ENCODE results near the gene CACNA1E.

The CACNA1E gene

DNA sequence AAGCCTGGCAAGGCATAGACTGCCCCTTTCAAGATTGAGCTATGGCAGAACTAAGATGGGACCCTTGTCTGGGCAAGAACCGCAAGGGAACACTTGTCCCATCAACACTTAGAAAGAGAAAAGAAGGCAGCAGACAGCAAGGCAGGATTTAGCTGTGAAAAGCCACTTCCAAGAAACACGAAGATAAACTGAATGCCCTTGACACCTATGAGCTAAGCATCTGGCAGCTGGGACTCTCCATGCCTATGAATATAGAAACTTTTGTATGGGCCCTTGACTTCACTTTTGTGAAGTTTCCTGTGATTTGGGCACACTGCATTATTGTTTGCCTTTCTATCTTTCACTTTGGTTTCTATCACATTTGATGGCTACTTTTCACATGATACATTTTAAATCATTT is 24.9 kb upstream of the CACNA1E start:
- in situ Hi-C loops (cut with HindIII; ENCODE audit: low pct_unique_long_range_greater_than_20kb, low sequenced_read_pairs): no loop called here
- DNase-seq (ENCODE audit: low read depth in 1 of 2, low spot score in 1 of 2): no peak
- TF ChIP-seq JUND (IDR thresholded peaks at IDR 0.05; ENCODE audit: low read depth): no peak

DNA sequence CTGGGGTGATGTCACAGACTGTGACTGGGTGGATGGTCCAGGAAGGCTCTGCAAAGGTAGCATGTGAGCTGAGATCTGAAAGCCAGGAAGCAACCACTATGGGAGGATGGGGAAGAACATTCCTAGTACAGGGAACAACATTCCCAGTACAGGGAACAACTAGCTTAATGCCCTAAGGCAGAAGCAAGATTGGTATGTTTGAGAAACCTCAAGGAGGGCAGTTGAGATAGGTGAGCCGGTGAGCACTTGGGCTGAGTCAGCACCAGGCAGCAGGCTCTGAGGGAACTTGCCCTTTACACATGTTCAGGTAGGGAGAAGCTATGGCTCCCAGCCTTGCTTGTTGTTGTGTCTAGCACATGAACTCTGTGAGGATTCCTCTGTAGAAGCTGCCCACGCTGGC is 24.2 kb upstream of the CACNA1E start:
- no peak for TF ChIP-seq JUND (IDR thresholded peaks at IDR 0.05; ENCODE audit: low read depth)
- in situ Hi-C loops (cut with HindIII; ENCODE audit: low pct_unique_long_range_greater_than_20kb, low sequenced_read_pairs): no loop called here
- no peak for DNase-seq (ENCODE audit: low read depth in 1 of 2, low spot score in 1 of 2)

GRCh38 chr1:181469829-181470228 is 13.5 kb upstream of the CACNA1E start:
- DNase-seq (ENCODE audit: low read depth in 1 of 2, low spot score in 1 of 2): no peak
- TF ChIP-seq JUND (IDR thresholded peaks at IDR 0.05; ENCODE audit: low read depth): no peak
- in situ Hi-C loops (cut with HindIII; ENCODE audit: low pct_unique_long_range_greater_than_20kb, low sequenced_read_pairs): no loop called here

DNA sequence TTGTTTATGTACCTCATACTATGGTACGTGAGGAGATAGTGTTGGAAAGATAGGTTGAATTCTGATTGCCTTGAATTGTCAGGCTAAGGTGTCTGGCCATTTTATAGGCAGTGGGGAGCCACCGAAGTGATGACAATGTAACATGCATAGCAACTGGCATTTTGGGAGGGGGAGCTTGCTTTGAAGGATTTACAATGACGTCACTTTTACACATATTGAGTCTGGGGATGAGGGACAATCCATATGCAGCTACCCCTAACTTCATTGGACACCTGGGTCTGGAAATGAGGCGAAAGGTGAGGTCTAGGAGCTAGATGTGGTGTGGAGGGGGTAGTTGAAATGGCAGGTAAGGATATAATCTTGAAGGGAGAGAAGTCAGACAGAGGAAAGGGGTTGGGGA is 7.7 kb upstream of the CACNA1E start:
- in situ Hi-C loops (cut with HindIII; ENCODE audit: low pct_unique_long_range_greater_than_20kb, low sequenced_read_pairs): no loop called here

DNA sequence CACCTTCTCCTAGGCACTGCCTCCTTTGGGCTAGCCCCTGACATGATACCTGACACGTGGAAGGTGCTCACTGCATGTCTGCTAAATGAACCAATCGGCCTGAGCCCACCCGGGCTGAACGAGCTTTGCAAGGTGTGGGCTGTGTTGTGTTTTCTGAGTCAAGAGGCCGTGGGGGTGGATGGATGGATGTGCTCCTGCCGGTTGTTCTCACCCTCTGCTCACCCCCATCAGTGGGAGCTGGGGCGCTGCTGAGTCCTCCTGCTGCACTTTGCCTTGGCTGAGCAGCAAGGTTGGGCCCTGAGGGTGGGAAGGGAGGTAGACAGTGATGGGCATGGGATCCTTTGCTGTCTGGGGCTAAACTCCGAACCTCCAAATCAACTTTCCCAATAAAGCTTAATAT is 6.7 kb upstream of the CACNA1E start:
- in situ Hi-C loops (cut with HindIII; ENCODE audit: low pct_unique_long_range_greater_than_20kb, low sequenced_read_pairs): no loop called here
- no peak for TF ChIP-seq JUND (IDR thresholded peaks at IDR 0.05; ENCODE audit: low read depth)
- DNase-seq (ENCODE audit: low read depth in 1 of 2, low spot score in 1 of 2): no peak

More for the DNA sequence above, 7.7 kb upstream of the CACNA1E start:
- no peak for TF ChIP-seq JUND (IDR thresholded peaks at IDR 0.05; ENCODE audit: low read depth)
- no peak for DNase-seq (ENCODE audit: low read depth in 1 of 2, low spot score in 1 of 2)

DNA sequence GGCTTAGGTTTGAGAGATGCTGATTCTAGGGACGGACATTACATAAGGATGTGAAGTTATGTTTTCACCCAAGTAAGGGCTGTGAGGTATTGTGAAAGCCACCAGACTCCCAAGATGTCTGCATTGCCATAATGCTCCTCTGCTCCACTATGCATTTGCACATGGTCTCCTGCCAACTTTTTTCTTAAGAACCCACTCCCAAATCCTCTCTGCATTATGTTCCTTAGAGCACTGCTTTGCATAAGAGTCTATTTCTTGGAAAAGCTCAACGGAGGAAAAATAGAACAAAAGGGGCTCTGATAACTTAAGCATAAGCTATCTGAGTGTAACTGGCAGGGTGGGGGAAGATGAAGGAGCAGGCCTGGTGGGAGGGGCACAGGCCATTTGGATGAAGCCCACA is 5.0 kb upstream of the CACNA1E start:
- DNase-seq (ENCODE audit: low read depth in 1 of 2, low spot score in 1 of 2): no peak
- in situ Hi-C loops (cut with HindIII; ENCODE audit: low pct_unique_long_range_greater_than_20kb, low sequenced_read_pairs): no loop called here
- TF ChIP-seq JUND (IDR thresholded peaks at IDR 0.05; ENCODE audit: low read depth): no peak

DNA sequence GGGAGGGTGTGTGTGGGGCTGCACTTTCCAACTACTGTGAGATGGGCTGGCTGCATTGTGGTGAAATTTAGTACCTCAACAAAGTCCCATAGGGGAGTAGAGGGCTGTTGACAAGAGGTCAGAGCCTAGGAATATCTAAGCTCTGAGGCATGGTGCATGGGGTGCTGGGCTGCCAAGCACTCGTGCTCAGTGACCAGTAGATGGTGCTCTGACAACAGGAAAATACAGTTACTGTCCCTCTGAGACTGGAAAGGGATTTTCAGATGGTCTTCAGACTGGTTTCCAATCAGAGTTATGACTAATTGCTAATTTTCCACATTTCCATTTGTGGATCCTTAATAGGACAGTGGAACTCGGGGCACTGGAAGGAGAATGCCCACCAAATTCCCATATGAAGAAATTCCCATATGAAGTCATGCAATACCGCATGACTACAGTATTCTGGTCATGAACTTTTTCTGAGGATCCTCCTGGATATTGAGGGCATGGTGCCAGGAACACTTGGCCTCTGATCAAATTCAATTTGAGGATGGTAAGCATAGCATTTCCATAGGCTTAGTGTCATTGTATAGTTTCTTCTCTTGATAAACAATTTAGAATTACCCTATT is 4.1 kb upstream of the CACNA1E start:
- DNase-seq (ENCODE audit: low read depth in 1 of 2, low spot score in 1 of 2): peak; percentile 80 to 85
- in situ Hi-C loops (cut with HindIII; ENCODE audit: low pct_unique_long_range_greater_than_20kb, low sequenced_read_pairs): no loop called here
- no peak for TF ChIP-seq JUND (IDR thresholded peaks at IDR 0.05; ENCODE audit: low read depth)

DNA sequence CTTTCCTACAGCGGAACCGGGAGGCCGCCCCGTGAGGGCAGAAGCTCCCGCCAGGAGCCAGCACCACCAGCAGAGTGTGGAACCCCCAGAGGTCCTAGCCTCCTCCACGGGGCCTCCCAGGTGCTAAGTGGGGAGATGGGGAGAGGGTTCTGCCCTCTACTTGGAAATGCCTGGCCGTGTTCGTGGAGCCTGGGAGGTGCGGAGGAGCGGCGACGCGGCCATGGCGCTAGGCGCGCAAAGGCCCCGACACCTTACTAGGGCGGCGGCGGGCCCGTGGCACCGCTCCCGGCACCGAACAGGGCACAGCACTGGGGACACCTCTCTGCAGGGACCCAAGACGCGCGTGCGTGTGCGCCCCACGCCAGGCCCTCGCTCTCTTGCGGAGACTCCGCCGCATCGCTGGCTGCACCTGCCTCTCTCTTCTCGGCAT is 1.3 kb upstream of the CACNA1E start:
- DNase-seq (ENCODE audit: low read depth in 1 of 2, low spot score in 1 of 2): no peak
- no peak for TF ChIP-seq JUND (IDR thresholded peaks at IDR 0.05; ENCODE audit: low read depth)
- in situ Hi-C loops (cut with HindIII; ENCODE audit: low pct_unique_long_range_greater_than_20kb, low sequenced_read_pairs): no loop called here

- DNase-seq (ENCODE audit: low read depth in 1 of 2, low spot score in 1 of 2): peak; percentile 58 to 83
- in situ Hi-C loops (cut with HindIII; ENCODE audit: low pct_unique_long_range_greater_than_20kb, low sequenced_read_pairs): no loop called here
- TF ChIP-seq JUND (IDR thresholded peaks at IDR 0.05; ENCODE audit: low read depth): no peak
These were observed 614 bp upstream of the CACNA1E start for GRCh38 chr1:181482521-181483284.

GRCh38 chr1:181484821-181485220 is 1.5 kb downstream of the CACNA1E start:
- TF ChIP-seq JUND (IDR thresholded peaks at IDR 0.05; ENCODE audit: low read depth): no peak
- in situ Hi-C loops (cut with HindIII; ENCODE audit: low pct_unique_long_range_greater_than_20kb, low sequenced_read_pairs): no loop called here

GRCh38 chr1:181485287-181486097 is 2.2 kb downstream of the CACNA1E start:
- TF ChIP-seq JUND (IDR thresholded peaks at IDR 0.05; ENCODE audit: low read depth): no peak
- in situ Hi-C loops (cut with HindIII; ENCODE audit: low pct_unique_long_range_greater_than_20kb, low sequenced_read_pairs): no loop called here
- DNase-seq (ENCODE audit: low read depth in 1 of 2, low spot score in 1 of 2): peak; percentile 45 to 49

More at GRCh38 chr1:181484821-181485220, 1.5 kb downstream of the CACNA1E start:
- DNase-seq (ENCODE audit: low read depth in 1 of 2, low spot score in 1 of 2): no peak

GRCh38 chr1:181486098-181486420 is 2.7 kb downstream of the CACNA1E start:
- in situ Hi-C loops (cut with HindIII; ENCODE audit: low pct_unique_long_range_greater_than_20kb, low sequenced_read_pairs): no loop called here
- no peak for TF ChIP-seq JUND (IDR thresholded peaks at IDR 0.05; ENCODE audit: low read depth)
- DNase-seq (ENCODE audit: low read depth in 1 of 2, low spot score in 1 of 2): no peak

GRCh38 chr1:181488866-181489265 is 5.5 kb downstream of the CACNA1E start:
- DNase-seq (ENCODE audit: low read depth in 1 of 2, low spot score in 1 of 2): no peak
- in situ Hi-C loops (cut with HindIII; ENCODE audit: low pct_unique_long_range_greater_than_20kb, low sequenced_read_pairs): no loop called here
- TF ChIP-seq JUND (IDR thresholded peaks at IDR 0.05; ENCODE audit: low read depth): no peak

All from T47D (cell line).